GM19467 (cell line): Measurements from ENCODE around the gene PIK3C2G.
"Not testable (repeated sequence)": the region's sequence is repeated elsewhere in the genome, so short reads cannot be mapped to it uniquely, and the experiment has no call there.

Experiments used
- ATAC-seq: cut with Tn5 transposase; IDR thresholded peaks from one replicate; pipeline ENCODE4 v1.9.1; 2021; ENCODE audit warnings: mild to moderate bottlenecking, moderate library complexity; ENCODE audit not compliant: unreplicated experiment

PIK3C2G gene

DNA sequence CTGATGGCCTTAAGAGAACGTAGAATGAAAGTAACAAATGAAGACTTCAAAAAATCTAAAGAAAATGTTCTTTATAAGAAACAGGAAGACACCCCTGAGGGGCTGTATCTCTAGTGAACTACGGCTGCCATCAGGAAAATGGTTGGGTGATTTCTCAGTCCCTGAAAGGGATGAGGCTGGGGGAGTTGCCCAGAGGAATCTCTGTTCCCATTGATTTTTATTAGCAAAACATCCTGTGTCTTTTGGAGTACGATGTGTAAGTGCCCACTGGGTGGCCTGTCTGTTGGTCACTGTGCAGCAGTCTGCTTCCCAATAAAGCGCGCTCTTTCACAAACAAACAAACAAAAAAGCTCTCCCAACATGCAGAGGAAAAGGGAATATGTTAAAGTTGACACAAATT lies 432.7 kb downstream of the PIK3C2G start:
- not testable (repeated sequence) for ATAC-seq

DNA sequence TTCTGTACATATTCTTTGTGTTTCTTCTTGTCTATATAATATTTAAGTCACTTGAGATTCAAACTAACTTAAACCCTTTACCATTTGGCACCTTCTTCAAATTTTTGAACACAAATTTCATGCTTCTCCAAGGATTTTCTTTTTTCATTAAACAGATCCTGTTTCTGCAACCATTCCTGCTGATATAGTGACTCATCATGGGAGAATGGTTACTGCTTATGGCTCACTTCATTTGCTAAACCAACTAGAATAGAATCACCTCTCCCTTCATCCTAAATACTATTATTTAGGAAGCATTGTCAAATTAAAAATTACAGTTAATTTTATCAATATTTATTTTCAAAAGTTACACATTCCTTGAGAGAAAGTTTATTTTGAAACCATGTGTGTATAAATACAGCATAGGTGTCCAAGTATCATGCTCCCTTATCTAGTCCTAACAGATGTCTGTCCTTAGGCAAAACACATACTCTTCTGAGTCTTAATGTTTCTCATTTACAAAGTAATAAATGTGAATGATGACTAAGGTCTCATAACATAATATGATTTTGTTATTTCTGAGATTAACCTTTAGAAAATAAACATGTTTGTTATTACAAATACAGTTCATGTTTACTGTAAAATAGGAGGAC lies 435.8 kb downstream of the PIK3C2G start:
- ATAC-seq: no peak
